Upper lobe of left lung (tissue), 6 donors: ENCODE data around the gene CHRNE. TPM values are rescaled to one million over a fixed set of nuclear protein-coding genes. Genes with fewer than 3 reads are reported as not detected.
"Not testable (repeated sequence)": the region's sequence is repeated elsewhere in the genome, so short reads cannot be mapped to it uniquely, and the experiment has no call there.

Experiments
- ATAC-seq, 2 donors: fragments of 200-7000 bp; cut with Tn5 transposase; one replicate each; pipeline ENCODE4 v1.9.1; 2022; ENCODE audit warnings: mild to moderate bottlenecking in 2 of 2, moderate library complexity in 2 of 2; ENCODE audit not compliant: low FRiP score in 2 of 2
- DNase-seq, 2 donors: peaks; one replicate each; pipeline ENCODE4 v3.0.0-alpha.2; 2019 to 2020
- H3K27ac ChIP-seq, 4 donors: fragments of 200-600 bp; sonication (generic); one replicate each; pipeline ENCODE4 v1.5.1; 2016 to 2019
- H3K27me3 ChIP-seq, 4 donors: fragments of 200-600 bp; sonication (generic); one replicate each; pipeline ENCODE4 v1.5.1; 2017 to 2019
- H3K36me3 ChIP-seq, 4 donors: fragments of 200-600 bp; sonication (generic); one replicate each; pipeline ENCODE4 v1.5.1; 2016 to 2019
- H3K4me1 ChIP-seq, 4 donors: fragments of 200-600 bp; sonication (generic); one replicate each; pipeline ENCODE4 v1.5.1; 2018 to 2019
- H3K4me3 ChIP-seq, 4 donors: fragments of 200-600 bp; sonication (generic); one replicate each; pipeline ENCODE4 v1.5.1; 2017 to 2019; ENCODE audit warnings: mild to moderate bottlenecking in 2 of 4, moderate library complexity in 1 of 4
- H3K9me3 ChIP-seq, 4 donors: fragments of 200-600 bp; sonication (generic); one replicate each; pipeline ENCODE4 v1.5.1; 2018 to 2019
- CTCF ChIP-seq, 6 experiments: fragments of 450-650 bp in 4 of 6; fragments of 200-600 bp in 2 of 6; sonication (generic) in 2 of 6; IDR thresholded peaks; one replicate each; pipeline ENCODE4 v1.5.1; 2016 to 2019; ENCODE audit warnings: antibody characterized with exemption in 6 of 6
- EP300 ChIP-seq, 4 donors: sonication (generic); formaldehyde crosslinking; IDR thresholded peaks; one replicate each; pipeline ENCODE4 v1.5.1; 2017; ENCODE audit warnings: antibody characterized with exemption in 4 of 4, control low read depth in 2 of 4
- POLR2A ChIP-seq, 4 donors: fragments of 450-650 bp; IDR thresholded peaks; one replicate each; pipeline ENCODE4 v1.5.1; 2016 to 2017; ENCODE audit warnings: antibody characterized with exemption in 4 of 4, mild to moderate bottlenecking in 2 of 4
- POLR2AphosphoS5 ChIP-seq, 2 donors: sonication (generic); formaldehyde crosslinking; IDR thresholded peaks; one replicate each; pipeline ENCODE4 v1.5.1; 2017; ENCODE audit warnings: antibody characterized with exemption in 2 of 2
- WGBS, 2 donors: methylation state at CpG; one replicate each; pipeline ENCODE4 v1.1.5; 2017 to 2018; 5-methylcytosine and 5-hydroxymethylcytosine counted together
- total RNA-seq, 6 donors: library from RNA; depleted of rRNA in 4 of 6; stranded (reverse); fragments of >200 nt in 4 of 6; gene quantifications; one replicate each; pipeline versions ENCODE4 v1.1.0 to v1.2.1, GENCODE V29; 2016 to 2021
- donor health status: DM: no; HTN: no; CAD: no; lungs with moderate emphysema.
- donor health status: DM: no; HTN: yes; CAD: no; lungs with severe emphysema.

The CHRNE gene
- total RNA-seq, 6 donors from 2014 or later, result 0.61 to 1.7 (median 1.2) TPM; not detected in 2

- Histone ChIP-seq H3K36me3 (peaks cover 0 to 3% (median 0%) of the 10 kb centered on the region in 4 donors), H3K4me1 (peaks cover 0 to 5% (median 1%) of the 10 kb centered on the region in 4 donors), H3K27ac (peak overlapping the region; percentile 25 to 61 (median 36)), H3K27me3 (no peaks in the 10 kb centered on the region), H3K4me3 (no peak overlapping the region), H3K9me3 (no peaks in the 10 kb centered on the region)
- peak in 1 of 2 donors; percentile 31 for DNase-seq
- TF ChIP-seq POLR2AphosphoS5 (IDR thresholded peaks at IDR 0.05), result no peak
- TF ChIP-seq POLR2A (IDR thresholded peaks at IDR 0.05), result peak in 1 of 4 donors; percentile 11
- no peak for TF ChIP-seq CTCF (IDR thresholded peaks at IDR 0.05)
- no peak for TF ChIP-seq EP300 (IDR thresholded peaks at IDR 0.05)
- 32 to 52% methylated on average over 8 of the region's 8 CpGs for WGBS, 2 donors
- ATAC-seq, result peak; percentile 68 to 73
Measured at GRCh38 chr17:4872786-4873185, 30.1 kb downstream of the CHRNE start.

GRCh38 chr17:4870855-4871254, 32.0 kb downstream of the CHRNE start:
- ATAC-seq (no peak), DNase-seq (no peak)
- no peak overlapping the region for H3K27ac ChIP-seq
- H3K36me3 ChIP-seq, result peaks cover 0 to 3% (median 0%) of the 10 kb centered on the region in 4 donors
- no peaks in the 10 kb centered on the region for H3K27me3 ChIP-seq
- no peak for TF ChIP-seq POLR2A (IDR thresholded peaks at IDR 0.05)
- no peak overlapping the region for H3K4me3 ChIP-seq
- 73 to 74% methylated on average over 2 of the region's 2 CpGs for WGBS, 2 donors
- H3K4me1 ChIP-seq, result peaks cover 0 to 5% (median 1%) of the 10 kb centered on the region in 4 donors
- H3K9me3 ChIP-seq, result no peaks in the 10 kb centered on the region

- not testable (repeated sequence) for DNase-seq, ATAC-seq, H3K27me3 ChIP-seq, H3K36me3 ChIP-seq, H3K9me3 ChIP-seq, H3K4me3 ChIP-seq, H3K4me1 ChIP-seq, H3K27ac ChIP-seq
- 93 to 95% methylated on average over 22 of the region's 22 CpGs for WGBS, 2 donors
Measured at GRCh38 chr17:4869058-4869998, 33.6 kb downstream of the CHRNE start.

- not testable (repeated sequence) for H3K9me3 ChIP-seq, H3K27me3 ChIP-seq, H3K36me3 ChIP-seq, H3K27ac ChIP-seq, DNase-seq, ATAC-seq, H3K4me3 ChIP-seq
- H3K4me1 ChIP-seq, result peaks cover 0 to 10% (median 3%) of the 10 kb centered on the region in 4 donors
- WGBS, 2 donors, result 76 to 92% methylated on average over 5 of the region's 5 CpGs
Measured at GRCh38 chr17:4867535-4867934, 35.4 kb downstream of the CHRNE start.

GRCh38 chr17:4863321-4863720, 39.6 kb downstream of the CHRNE start:
- TF ChIP-seq EP300 (IDR thresholded peaks at IDR 0.05) (no peak), POLR2A (IDR thresholded peaks at IDR 0.05) (no peak), CTCF (IDR thresholded peaks at IDR 0.05) (no peak), POLR2AphosphoS5 (IDR thresholded peaks at IDR 0.05) (no peak)
- Histone ChIP-seq H3K9me3 (no peaks in the 10 kb centered on the region), H3K4me1 (peaks cover 11 to 32% (median 20%) of the 10 kb centered on the region in 4 donors), H3K4me3 (no peak overlapping the region), H3K36me3 (no peaks in the 10 kb centered on the region), H3K27me3 (no peaks in the 10 kb centered on the region), H3K27ac (no peak overlapping the region)
- ATAC-seq (no peak), DNase-seq (no peak)
- 81 to 85% methylated on average over 1 of the region's 1 CpG for WGBS, 2 donors

- ATAC-seq, result no peak
- H3K4me3 ChIP-seq, result no peak overlapping the region
- no peak for TF ChIP-seq POLR2AphosphoS5 (IDR thresholded peaks at IDR 0.05)
- no peak for TF ChIP-seq POLR2A (IDR thresholded peaks at IDR 0.05)
- no peak for TF ChIP-seq EP300 (IDR thresholded peaks at IDR 0.05)
- TF ChIP-seq CTCF (IDR thresholded peaks at IDR 0.05), result no peak
- H3K27ac ChIP-seq, result no peak overlapping the region
- DNase-seq, result no peak
- peaks cover 16 to 38% (median 26%) of the 10 kb centered on the region in 4 donors for H3K4me1 ChIP-seq
- H3K27me3 ChIP-seq, result no peaks in the 10 kb centered on the region
- H3K36me3 ChIP-seq, result no peaks in the 10 kb centered on the region
- no peaks in the 10 kb centered on the region for H3K9me3 ChIP-seq
- 88% methylated on average over 4 of the region's 4 CpGs for WGBS, 2 donors
Measured at GRCh38 chr17:4862720-4863119, 40.2 kb downstream of the CHRNE start.
